ENCODE measurements around the gene ZYX.
"Not testable (repeated sequence)": the region's sequence is repeated elsewhere in the genome, so short reads cannot be mapped to it uniquely, and the experiment has no call there.

Gene ZYX

DNA sequence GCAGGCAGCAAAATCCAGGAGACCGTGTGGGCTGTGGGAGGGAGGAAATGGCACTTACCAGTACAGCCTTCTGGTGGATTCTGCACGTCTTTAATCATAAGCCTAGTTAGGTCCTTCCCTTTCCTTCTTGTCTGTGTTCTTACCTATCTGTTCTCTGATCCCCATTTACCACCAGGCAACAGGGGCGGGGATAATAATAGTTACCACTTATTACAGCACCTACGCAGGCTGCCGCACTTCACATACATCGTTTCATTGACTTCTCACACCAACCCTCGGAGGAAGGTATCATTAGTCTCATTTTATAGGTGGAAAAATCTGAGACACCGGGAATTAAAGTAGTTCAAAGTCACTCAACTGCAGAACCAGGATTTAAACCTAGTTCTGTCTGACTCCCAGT lies 32.0 kb downstream of the ZYX start:
- Histone ChIP-seq H3K27me3 (ENCODE audit: insufficient read depth, low read length) (no peaks in the 10 kb centered on the region), H3K4me1 (ENCODE audit: insufficient read depth, low read length) (peaks cover 54% of the 10 kb centered on the region), H3K9me3 (ENCODE audit: insufficient read depth, low read depth, low read length) (no peaks in the 10 kb centered on the region), H3K9ac (ENCODE audit: low read depth, low read length) (no peak overlapping the region), H3K36me3 (ENCODE audit: insufficient read depth, low read length) (no peaks in the 10 kb centered on the region), H3K4me3 (ENCODE audit: low read length) (no peak overlapping the region), H3K27ac (ENCODE audit: low read depth, low read length) (0 out of 2 replicates have a peak overlapping the region, but pooled peaks have one; percentile 24)
- WGBS: 88% methylated on average over 8 of the region's 8 CpGs

DNA sequence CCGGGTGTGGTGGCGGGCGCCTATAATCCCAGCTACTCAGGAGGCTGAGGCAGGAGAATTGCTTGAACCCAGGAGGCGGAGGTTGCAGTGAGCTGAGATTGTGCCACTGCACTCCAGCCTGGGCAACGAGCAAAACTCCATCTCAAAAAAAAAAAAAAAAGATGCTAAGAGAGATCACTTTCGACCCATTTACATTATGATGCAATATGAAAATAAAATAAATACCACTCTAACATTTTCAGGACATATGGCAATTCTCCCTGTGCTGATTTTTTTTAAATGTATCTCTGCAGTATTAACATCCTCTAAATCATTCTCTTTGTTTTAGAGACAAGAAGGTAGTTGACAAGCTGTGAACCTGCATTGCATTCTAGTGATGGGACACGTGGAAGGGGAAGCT lies 34.1 kb downstream of the ZYX start:
- H3K9ac ChIP-seq (ENCODE audit: low read depth, low read length); H3K4me3 ChIP-seq (ENCODE audit: low read length); H3K27me3 ChIP-seq (ENCODE audit: insufficient read depth, low read length); H3K36me3 ChIP-seq (ENCODE audit: insufficient read depth, low read length); H3K27ac ChIP-seq (ENCODE audit: low read depth, low read length); H3K9me3 ChIP-seq (ENCODE audit: insufficient read depth, low read depth, low read length): not testable (repeated sequence)
- H3K4me1 ChIP-seq (ENCODE audit: insufficient read depth, low read length): peaks cover 51% of the 10 kb centered on the region
- 79% methylated on average over 5 of the region's 7 CpGs for WGBS

DNA sequence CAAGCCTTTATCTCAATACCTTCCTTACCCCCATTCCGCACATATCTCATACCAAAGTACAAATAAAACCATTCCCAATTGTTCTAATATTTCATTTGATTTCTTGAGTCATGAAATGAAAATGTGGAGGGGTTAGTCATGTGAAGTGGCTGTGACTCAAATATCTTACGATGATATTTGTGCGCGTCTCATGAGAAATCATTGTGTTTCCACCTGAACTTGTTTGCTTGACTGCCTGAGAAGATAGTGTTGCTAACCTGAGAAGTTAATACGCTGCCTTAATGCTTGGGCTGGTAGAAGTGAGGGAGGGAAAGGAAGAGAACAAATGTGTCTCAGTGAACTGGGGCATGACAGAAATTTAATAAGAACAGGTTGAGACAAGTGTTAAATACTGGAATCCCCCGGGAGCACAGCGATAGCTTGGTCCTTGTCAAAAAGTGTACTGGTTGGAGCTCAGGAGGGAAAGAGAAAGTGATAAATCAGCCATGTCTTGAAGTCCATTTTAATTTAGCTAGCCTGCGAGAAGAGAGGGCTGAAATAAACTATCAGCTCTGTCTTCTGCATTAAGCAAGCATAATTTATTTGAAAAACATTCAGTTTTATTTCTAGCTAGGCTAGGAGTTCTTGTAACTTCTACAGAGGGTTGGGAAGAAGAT lies 34.7 kb downstream of the ZYX start:
- Histone ChIP-seq H3K9ac (ENCODE audit: low read depth, low read length) (no peak overlapping the region), H3K4me3 (ENCODE audit: low read length) (no peak overlapping the region), H3K27me3 (ENCODE audit: insufficient read depth, low read length) (no peaks in the 10 kb centered on the region), H3K36me3 (ENCODE audit: insufficient read depth, low read length) (no peaks in the 10 kb centered on the region), H3K4me1 (ENCODE audit: insufficient read depth, low read length) (peaks cover 47% of the 10 kb centered on the region), H3K9me3 (ENCODE audit: insufficient read depth, low read depth, low read length) (no peaks in the 10 kb centered on the region), H3K27ac (ENCODE audit: low read depth, low read length) (no peak overlapping the region)
- 92% methylated on average over 7 of the region's 8 CpGs for WGBS

DNA sequence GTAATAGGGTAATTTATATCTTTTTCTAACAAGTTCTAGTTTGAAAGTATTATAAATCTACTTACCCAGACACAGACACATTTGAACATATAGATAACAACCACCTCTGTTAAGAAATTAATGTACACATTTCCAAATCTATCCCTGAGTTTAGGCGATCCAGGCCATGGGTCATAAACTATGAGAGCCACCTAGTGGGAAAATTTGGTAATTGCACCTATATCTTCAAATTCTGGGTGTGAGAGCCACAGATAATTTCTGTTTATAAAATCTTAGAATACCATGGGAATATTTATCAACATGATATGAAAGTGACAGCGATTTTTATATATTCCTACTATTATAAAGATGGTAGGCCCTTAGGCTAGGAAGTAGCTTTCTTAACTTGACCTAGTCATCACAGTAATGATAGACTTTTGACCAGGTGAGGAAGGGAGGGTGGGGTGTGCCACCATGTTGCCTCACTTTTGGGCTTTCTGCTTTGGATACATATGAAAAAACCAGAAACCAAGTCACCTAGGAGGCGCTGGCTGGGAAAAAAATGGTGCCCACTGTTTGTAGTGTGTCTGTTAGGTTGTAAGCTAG lies 35.5 kb downstream of the ZYX start:
- Histone ChIP-seq H3K9ac (ENCODE audit: low read depth, low read length) (no peak overlapping the region), H3K9me3 (ENCODE audit: insufficient read depth, low read depth, low read length) (0 out of 2 replicates have a peak, but pooled peaks cover 3% of the 10 kb centered on the region), H3K4me3 (ENCODE audit: low read length) (no peak overlapping the region), H3K27ac (ENCODE audit: low read depth, low read length) (no peak overlapping the region), H3K36me3 (ENCODE audit: insufficient read depth, low read length) (0 out of 2 replicates have a peak, but pooled peaks cover 4% of the 10 kb centered on the region), H3K27me3 (ENCODE audit: insufficient read depth, low read length) (no peaks in the 10 kb centered on the region), H3K4me1 (ENCODE audit: insufficient read depth, low read length) (peaks cover 40% of the 10 kb centered on the region)
- 40% methylated on average over 2 of the region's 3 CpGs for WGBS

DNA sequence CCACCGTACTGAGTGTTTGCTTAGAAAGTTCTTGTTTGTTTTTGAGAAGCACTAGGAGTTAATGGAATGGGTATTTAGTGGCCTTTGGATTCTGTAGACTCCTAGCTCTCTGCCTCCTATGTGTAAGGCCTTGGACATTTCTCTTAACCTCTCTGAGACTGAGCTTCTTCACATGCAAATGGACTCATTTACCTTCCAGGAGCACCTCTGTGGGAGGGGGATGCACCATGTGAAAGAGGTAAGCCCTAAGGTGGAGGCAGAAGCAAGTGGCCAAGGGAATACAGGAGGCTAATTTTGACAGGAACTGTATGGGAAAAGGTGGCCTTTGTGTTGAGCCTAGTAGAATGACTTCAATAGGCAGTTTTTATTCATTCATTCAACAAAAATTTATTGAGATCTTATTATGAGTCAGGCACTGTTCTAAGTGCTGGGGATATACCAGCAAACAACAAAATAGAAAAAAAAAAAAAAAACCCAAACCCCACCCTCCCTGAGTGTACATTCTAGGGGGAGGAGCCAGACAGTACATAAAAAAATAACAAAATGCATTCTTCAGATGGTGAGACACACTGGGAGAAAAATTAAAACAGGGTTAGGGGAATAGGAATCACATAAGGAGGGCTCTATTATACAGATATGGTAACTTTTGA lies 36.7 kb downstream of the ZYX start:
- no peak overlapping the region for H3K9ac ChIP-seq (ENCODE audit: low read depth, low read length)
- H3K27ac ChIP-seq (ENCODE audit: low read depth, low read length): peak overlapping the region; percentile 34
- 0 out of 2 replicates have a peak, but pooled peaks cover 4% of the 10 kb centered on the region for H3K36me3 ChIP-seq (ENCODE audit: insufficient read depth, low read length)
- WGBS: 45% methylated on average over 1 of the region's 1 CpG
- H3K27me3 ChIP-seq (ENCODE audit: insufficient read depth, low read length): no peaks in the 10 kb centered on the region
- peaks cover 28% of the 10 kb centered on the region for H3K4me1 ChIP-seq (ENCODE audit: insufficient read depth, low read length)
- 0 out of 2 replicates have a peak, but pooled peaks cover 3% of the 10 kb centered on the region for H3K9me3 ChIP-seq (ENCODE audit: insufficient read depth, low read depth, low read length)
- no peak overlapping the region for H3K4me3 ChIP-seq (ENCODE audit: low read length)

DNA sequence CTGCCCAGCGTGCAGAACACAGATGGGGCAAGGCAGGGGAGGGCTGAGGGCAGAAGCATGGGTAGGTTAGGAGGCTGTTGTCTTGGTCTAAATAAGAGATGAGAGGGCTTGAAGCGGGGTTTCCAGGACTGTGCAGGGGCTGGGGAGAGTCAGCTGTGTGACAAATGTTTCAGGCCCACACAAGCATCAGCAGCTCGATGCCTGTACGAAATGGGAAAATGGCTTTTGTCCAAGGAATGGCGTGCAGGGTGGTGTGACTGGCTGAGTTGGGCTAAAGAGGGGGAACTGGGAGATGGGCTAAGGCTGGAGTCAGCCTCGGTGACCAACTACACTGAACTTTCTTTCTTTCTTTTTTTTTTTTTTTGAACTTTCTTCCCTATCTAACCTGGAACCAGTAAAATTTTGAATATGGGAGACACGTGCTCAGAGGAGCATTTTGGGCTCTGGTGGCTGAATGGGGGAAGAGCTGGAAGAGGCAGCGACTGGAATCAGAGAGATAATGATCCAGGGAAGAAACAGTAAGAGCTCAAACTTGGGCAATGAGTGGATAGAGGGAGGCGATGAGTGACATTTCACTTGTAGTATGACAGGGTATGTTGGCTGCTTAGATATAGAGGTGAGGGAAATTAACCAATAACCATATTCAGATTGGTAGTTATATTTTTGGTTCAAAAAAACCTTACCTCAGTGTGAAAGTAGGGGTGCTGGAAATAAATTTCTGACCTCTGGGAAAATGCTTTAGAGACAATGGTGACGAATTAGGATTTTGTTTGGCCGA lies 37.7 kb downstream of the ZYX start:
- H3K9me3 ChIP-seq (ENCODE audit: insufficient read depth, low read depth, low read length): 0 out of 2 replicates have a peak, but pooled peaks cover 3% of the 10 kb centered on the region
- 92% methylated on average over 10 of the region's 11 CpGs for WGBS
- no peak overlapping the region for H3K9ac ChIP-seq (ENCODE audit: low read depth, low read length)
- no peaks in the 10 kb centered on the region for H3K27me3 ChIP-seq (ENCODE audit: insufficient read depth, low read length)
- no peak overlapping the region for H3K4me3 ChIP-seq (ENCODE audit: low read length)
- 0 out of 2 replicates have a peak, but pooled peaks cover 4% of the 10 kb centered on the region for H3K36me3 ChIP-seq (ENCODE audit: insufficient read depth, low read length)
- H3K4me1 ChIP-seq (ENCODE audit: insufficient read depth, low read length): peaks cover 20% of the 10 kb centered on the region
- no peak overlapping the region for H3K27ac ChIP-seq (ENCODE audit: low read depth, low read length)

DNA sequence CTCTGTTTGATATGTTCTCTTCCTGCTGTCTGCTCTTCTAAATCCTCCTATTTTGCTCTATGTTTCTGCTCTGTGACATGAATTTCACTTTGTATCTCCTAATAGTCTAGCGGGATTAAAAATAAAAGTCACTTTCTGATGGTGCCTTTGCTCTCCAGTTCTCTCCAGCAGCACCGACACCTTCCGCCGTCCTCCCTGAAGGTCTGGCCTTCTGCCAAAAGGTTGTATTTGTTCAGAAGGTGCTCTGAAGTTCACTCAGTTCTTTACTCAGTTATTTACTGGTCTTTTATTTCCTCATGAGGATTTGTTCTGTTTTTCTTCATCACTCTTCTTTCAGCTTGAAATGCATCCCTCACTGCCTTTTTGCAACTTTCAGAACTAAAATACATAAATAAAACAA lies 38.7 kb downstream of the ZYX start:
- H3K4me3 ChIP-seq (ENCODE audit: low read length): no peak overlapping the region
- 94% methylated on average over 4 of the region's 4 CpGs for WGBS
- H3K36me3 ChIP-seq (ENCODE audit: insufficient read depth, low read length): 0 out of 2 replicates have a peak, but pooled peaks cover 4% of the 10 kb centered on the region
- no peak overlapping the region for H3K9ac ChIP-seq (ENCODE audit: low read depth, low read length)
- H3K4me1 ChIP-seq (ENCODE audit: insufficient read depth, low read length): peaks cover 20% of the 10 kb centered on the region
- H3K9me3 ChIP-seq (ENCODE audit: insufficient read depth, low read depth, low read length): 0 out of 2 replicates have a peak, but pooled peaks cover 3% of the 10 kb centered on the region
- H3K27ac ChIP-seq (ENCODE audit: low read depth, low read length): no peak overlapping the region
- H3K27me3 ChIP-seq (ENCODE audit: insufficient read depth, low read length): no peaks in the 10 kb centered on the region

DNA sequence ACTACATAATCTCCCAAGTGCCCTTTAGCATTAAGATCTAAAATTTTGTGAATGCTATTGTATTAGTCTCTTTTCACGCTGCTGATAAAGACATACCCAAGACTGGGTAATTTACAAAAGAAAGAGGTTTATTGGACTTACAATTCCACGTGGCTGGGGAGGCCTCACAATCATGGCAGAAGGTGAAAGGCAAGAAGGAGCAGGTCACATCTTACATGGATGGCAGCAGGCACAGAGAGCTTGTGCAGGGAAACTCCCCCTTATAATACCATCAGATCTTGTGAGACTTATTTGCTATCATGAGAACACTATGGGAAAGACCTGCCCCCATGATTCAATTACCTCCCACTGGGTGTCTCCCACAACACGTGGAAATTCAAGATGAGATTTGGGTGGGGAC lies 39.5 kb downstream of the ZYX start:
- 58% methylated on average over 3 of the region's 3 CpGs for WGBS
- H3K4me3 ChIP-seq (ENCODE audit: low read length); H3K36me3 ChIP-seq (ENCODE audit: insufficient read depth, low read length); H3K27me3 ChIP-seq (ENCODE audit: insufficient read depth, low read length); H3K27ac ChIP-seq (ENCODE audit: low read depth, low read length); H3K9me3 ChIP-seq (ENCODE audit: insufficient read depth, low read depth, low read length); H3K9ac ChIP-seq (ENCODE audit: low read depth, low read length): not testable (repeated sequence)
- peaks cover 20% of the 10 kb centered on the region for H3K4me1 ChIP-seq (ENCODE audit: insufficient read depth, low read length)

DNA sequence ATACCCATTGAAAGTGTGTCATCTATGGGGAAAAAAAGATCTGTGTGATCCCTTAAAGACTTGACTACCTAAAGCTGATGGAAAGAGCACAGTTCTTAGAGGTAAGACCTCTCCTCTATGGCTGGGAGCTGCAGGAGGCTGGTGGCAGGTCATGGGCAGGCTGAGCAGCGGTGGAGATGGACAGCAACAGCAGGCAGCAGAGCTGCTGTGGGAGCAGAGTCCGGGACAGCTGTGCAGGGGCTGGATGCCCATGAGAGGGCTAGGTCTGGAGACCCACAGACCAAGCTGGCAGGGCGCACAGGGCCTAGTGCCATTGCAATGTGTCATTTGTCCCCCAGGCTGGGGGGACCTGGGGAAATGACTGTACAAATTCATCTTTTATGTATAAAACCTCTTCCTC lies 40.9 kb downstream of the ZYX start:
- Histone ChIP-seq H3K9me3 (ENCODE audit: insufficient read depth, low read depth, low read length) (0 out of 2 replicates have a peak, but pooled peaks cover 3% of the 10 kb centered on the region), H3K27ac (ENCODE audit: low read depth, low read length) (no peak overlapping the region), H3K4me1 (ENCODE audit: insufficient read depth, low read length) (peaks cover 16% of the 10 kb centered on the region), H3K27me3 (ENCODE audit: insufficient read depth, low read length) (no peaks in the 10 kb centered on the region), H3K36me3 (ENCODE audit: insufficient read depth, low read length) (0 out of 2 replicates have a peak, but pooled peaks cover 4% of the 10 kb centered on the region), H3K4me3 (ENCODE audit: low read length) (no peak overlapping the region), H3K9ac (ENCODE audit: low read depth, low read length) (no peak overlapping the region)
- WGBS: 95% methylated on average over 3 of the region's 3 CpGs

DNA sequence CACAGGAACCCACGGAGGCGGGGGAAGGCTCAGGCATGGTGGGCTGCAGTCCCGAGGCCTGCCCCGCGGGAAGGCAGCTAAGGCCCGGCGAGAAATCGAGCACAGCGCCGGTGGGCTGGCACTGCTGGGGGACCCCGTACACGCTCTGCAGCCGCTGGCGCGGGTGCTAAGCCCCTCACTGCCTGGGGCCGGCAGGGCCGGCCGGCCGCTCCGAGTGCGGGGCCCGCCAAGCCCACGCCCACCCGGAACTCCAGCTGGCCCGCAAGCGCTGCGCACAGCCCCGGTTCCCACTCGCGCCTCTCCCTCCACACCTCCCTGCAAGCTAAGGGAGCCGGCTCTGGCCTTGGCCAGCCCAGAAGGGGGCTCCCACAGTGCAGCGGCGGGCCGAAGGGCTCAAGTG lies 43.3 kb downstream of the ZYX start:
- not testable (repeated sequence) for H3K4me3 ChIP-seq (ENCODE audit: low read length); H3K36me3 ChIP-seq (ENCODE audit: insufficient read depth, low read length); H3K27ac ChIP-seq (ENCODE audit: low read depth, low read length); H3K27me3 ChIP-seq (ENCODE audit: insufficient read depth, low read length); H3K9me3 ChIP-seq (ENCODE audit: insufficient read depth, low read depth, low read length); H3K4me1 ChIP-seq (ENCODE audit: insufficient read depth, low read length); H3K9ac ChIP-seq (ENCODE audit: low read depth, low read length)
- 94% methylated on average over 28 of the region's 34 CpGs for WGBS
